Ascending aorta (tissue), 2 donors: ENCODE data around the gene FBXO41. TPM values are rescaled to one million over a fixed set of nuclear protein-coding genes. Genes with fewer than 3 reads are reported as not detected.

Source experiments
- DNase-seq, 2 donors: peaks; one replicate each; pipeline ENCODE4 v3.0.0-alpha.2; 2019; ENCODE audit warnings: low spot score in 2 of 2
- H3K27ac ChIP-seq, 2 donors: fragments of 200-600 bp; sonication (generic); one replicate each; pipeline ENCODE4 v1.5.1; 2016 to 2017; ENCODE audit warnings: mild to moderate bottlenecking in 1 of 2
- H3K27me3 ChIP-seq: fragments of 200-600 bp; sonication (generic); one replicate; pipeline ENCODE4 v1.5.1; 2017
- H3K36me3 ChIP-seq, 2 donors: fragments of 200-600 bp; sonication (generic); one replicate each; pipeline ENCODE4 v1.5.1; 2016
- H3K4me1 ChIP-seq, 2 donors: fragments of 200-600 bp; sonication (generic); one replicate each; pipeline ENCODE4 v1.5.1; 2016 to 2017; ENCODE audit warnings: mild to moderate bottlenecking in 1 of 2
- H3K4me3 ChIP-seq, 2 donors: fragments of 200-600 bp; sonication (generic); one replicate each; pipeline ENCODE4 v1.5.1; 2016 to 2017; ENCODE audit warnings: mild to moderate bottlenecking in 1 of 2
- H3K9me3 ChIP-seq, 2 donors: fragments of 200-600 bp; sonication (generic); one replicate each; pipeline ENCODE4 v1.5.1; 2016
- intact Hi-C: fragments of 100-400 bp; cut with DNase I; formaldehyde crosslinking; loops from one replicate; pipeline ENCODE4 v1.15.1; 2023
- total RNA-seq: library from RNA; depleted of rRNA; stranded (reverse); fragments of >200 nt; gene quantifications from one replicate; pipeline ENCODE4 v1.1.0, GENCODE V29; 2016
- TF ChIP-seq, protein P1 (sequence below), 3 experiments: fragments of 200-600 bp in 2 of 3; fragments of 450-650 bp in 1 of 3; sonication (generic) in 2 of 3; IDR thresholded peaks; one replicate each; pipeline ENCODE4 v1.5.1; 2016 to 2019; ENCODE audit warnings: antibody characterized with exemption in 3 of 3, mild to moderate bottlenecking in 1 of 3, moderate library complexity in 1 of 3

FBXO41 gene
- total RNA-seq, 1 donor from 2014 or later: 5.2 TPM

GRCh38 chr2:73295751-73296400 is 11.6 kb upstream of the FBXO41 start:
- TF ChIP-seq, protein P1, sequence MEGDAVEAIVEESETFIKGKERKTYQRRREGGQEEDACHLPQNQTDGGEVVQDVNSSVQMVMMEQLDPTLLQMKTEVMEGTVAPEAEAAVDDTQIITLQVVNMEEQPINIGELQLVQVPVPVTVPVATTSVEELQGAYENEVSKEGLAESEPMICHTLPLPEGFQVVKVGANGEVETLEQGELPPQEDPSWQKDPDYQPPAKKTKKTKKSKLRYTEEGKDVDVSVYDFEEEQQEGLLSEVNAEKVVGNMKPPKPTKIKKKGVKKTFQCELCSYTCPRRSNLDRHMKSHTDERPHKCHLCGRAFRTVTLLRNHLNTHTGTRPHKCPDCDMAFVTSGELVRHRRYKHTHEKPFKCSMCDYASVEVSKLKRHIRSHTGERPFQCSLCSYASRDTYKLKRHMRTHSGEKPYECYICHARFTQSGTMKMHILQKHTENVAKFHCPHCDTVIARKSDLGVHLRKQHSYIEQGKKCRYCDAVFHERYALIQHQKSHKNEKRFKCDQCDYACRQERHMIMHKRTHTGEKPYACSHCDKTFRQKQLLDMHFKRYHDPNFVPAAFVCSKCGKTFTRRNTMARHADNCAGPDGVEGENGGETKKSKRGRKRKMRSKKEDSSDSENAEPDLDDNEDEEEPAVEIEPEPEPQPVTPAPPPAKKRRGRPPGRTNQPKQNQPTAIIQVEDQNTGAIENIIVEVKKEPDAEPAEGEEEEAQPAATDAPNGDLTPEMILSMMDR (IDR thresholded peaks at IDR 0.05): no peak
- Histone ChIP-seq H3K4me3 (no peak overlapping the region), H3K4me1 (peaks cover 0 to 3% of the 10 kb centered on the region in 2 donors), H3K36me3 (no peaks in the 10 kb centered on the region), H3K27me3 (peaks cover 29% of the 10 kb centered on the region), H3K27ac (no peak overlapping the region), H3K9me3 (no peaks in the 10 kb centered on the region)
- intact Hi-C loops: no loop called here
- no peak for DNase-seq

DNA sequence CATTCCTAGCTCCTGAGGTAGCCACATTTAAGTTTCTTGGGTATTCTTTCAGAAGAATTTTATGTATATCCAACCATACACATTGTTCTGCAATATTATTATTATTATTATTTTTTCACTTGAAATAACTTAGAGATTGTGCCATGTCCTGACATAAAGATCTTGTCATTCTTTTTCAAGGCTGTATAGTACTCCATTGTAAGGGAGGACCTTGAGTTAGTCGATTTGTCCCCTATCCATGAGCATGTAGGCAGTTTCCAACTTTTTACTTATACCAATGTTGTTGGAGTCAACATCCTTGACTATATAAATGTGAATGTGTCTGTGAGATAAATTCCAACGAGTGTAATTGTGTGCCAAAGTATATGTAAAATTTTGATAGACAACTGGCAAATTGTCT is 10.0 kb upstream of the FBXO41 start:
- peaks cover 0 to 3% of the 10 kb centered on the region in 2 donors for H3K4me1 ChIP-seq

GRCh38 chr2:73293534-73294171 is 9.4 kb upstream of the FBXO41 start, which contains the start of gene EGR4:
EGR4 (minus strand) TSS chr2:73293548; CDS start chr2:73293317, 231 bp downstream.
- Histone ChIP-seq H3K27ac (no peak within 1 kb of the TSS), H3K27me3 (peaks cover 29% of the 10 kb centered on the region), H3K36me3 (no peaks in the 10 kb centered on the region), H3K4me1 (peaks cover 0 to 3% of the 10 kb centered on the region in 2 donors), H3K9me3 (no peaks in the 10 kb centered on the region), H3K4me3 (peak within 1 kb of the TSS; percentile 48 to 61)
- TF ChIP-seq, protein P1 (IDR thresholded peaks at IDR 0.05): no peak
- intact Hi-C loops: no loop called here
- peak in 1 of 2 donors; percentile 69 for DNase-seq

More for the DNA sequence above, 10.0 kb upstream of the FBXO41 start:
- TF ChIP-seq, protein P1 (IDR thresholded peaks at IDR 0.05): no peak
- no peaks in the 10 kb centered on the region for H3K36me3 ChIP-seq
- no peak overlapping the region for H3K4me3 ChIP-seq
- H3K27me3 ChIP-seq: peaks cover 29% of the 10 kb centered on the region
- intact Hi-C loops: no loop called here
- DNase-seq: no peak
- no peak overlapping the region for H3K27ac ChIP-seq
- H3K9me3 ChIP-seq: no peaks in the 10 kb centered on the region

DNA sequence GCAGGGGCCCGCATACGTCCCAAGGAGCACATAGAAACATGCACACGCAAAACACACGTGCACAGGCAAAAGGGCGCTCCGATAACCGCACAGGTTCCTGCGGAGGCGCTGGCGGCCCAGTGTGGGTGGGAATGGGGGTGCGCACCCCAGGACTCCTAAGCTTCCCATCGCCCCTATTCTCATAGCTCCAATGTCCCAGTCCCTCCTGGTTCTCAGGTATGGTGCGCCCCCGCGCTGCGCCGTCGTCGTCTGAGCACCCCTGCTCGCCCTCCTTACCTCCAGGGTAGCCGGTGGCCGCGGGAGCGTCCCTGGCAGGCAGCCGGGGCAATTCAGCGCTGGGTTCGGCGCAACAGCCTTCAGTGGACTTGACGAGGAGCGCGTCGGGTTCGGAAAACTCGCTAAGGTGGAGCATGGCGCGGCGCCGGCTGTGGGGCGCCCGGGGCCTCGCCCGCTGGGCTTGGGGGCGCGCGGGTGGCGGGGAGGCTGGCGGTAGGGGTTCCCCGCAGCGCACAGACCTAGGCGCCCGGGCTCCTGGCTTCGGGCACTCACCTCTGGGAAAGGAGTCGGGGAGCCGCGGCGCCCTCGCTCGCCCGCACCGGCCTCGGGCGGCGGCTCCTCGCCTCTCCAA is 8.7 kb upstream of the FBXO41 start:
- Histone ChIP-seq H3K4me3 (peak overlapping the region; percentile 48 to 61), H3K27me3 (peaks cover 29% of the 10 kb centered on the region), H3K36me3 (no peaks in the 10 kb centered on the region)

DNA sequence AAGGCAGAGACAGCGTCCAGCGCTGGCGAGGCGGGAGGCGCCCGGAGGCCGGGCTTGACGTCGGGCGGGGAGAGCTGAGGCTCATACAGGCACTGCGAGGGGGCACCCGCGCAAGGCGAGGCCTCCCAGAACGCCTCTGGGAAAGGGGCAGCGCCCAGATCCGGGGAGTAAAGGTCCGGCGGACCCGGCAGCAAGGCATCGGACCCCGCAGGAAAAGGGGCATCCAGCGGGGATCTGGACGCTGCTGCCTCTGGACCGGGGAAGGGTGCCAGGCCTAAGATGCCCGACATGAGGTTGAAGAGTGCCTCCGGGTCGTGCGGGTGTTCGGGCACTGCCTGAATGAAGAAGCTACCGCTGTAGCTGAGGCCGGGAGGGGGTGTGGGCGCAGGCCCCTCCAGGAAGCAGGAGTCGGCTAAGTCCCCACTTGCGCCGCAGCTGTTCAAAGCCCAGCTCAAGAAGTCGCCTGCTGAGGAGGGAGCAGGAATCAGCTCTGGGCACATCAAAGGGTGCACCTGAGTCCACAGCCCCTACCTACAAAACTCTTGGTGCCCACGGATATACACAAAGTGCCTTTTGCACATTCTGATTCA is 8.1 kb upstream of the FBXO41 start:
- no peak for DNase-seq
- Histone ChIP-seq H3K36me3 (no peaks in the 10 kb centered on the region), H3K9me3 (no peaks in the 10 kb centered on the region), H3K4me3 (no peak overlapping the region), H3K27ac (no peak overlapping the region), H3K27me3 (peaks cover 29% of the 10 kb centered on the region), H3K4me1 (peaks cover 0 to 3% of the 10 kb centered on the region in 2 donors)
- intact Hi-C loops: no loop called here
- TF ChIP-seq, protein P1 (IDR thresholded peaks at IDR 0.05): no peak

More for the DNA sequence above, 8.7 kb upstream of the FBXO41 start:
- Histone ChIP-seq H3K4me1 (peaks cover 0 to 3% of the 10 kb centered on the region in 2 donors), H3K9me3 (no peaks in the 10 kb centered on the region), H3K27ac (no peak overlapping the region)
- intact Hi-C loops: no loop called here
- TF ChIP-seq, protein P1 (IDR thresholded peaks at IDR 0.05): no peak
- DNase-seq: no peak
